ENCODE measurements around the gene PIP5KL1.

Gene PIP5KL1

DNA sequence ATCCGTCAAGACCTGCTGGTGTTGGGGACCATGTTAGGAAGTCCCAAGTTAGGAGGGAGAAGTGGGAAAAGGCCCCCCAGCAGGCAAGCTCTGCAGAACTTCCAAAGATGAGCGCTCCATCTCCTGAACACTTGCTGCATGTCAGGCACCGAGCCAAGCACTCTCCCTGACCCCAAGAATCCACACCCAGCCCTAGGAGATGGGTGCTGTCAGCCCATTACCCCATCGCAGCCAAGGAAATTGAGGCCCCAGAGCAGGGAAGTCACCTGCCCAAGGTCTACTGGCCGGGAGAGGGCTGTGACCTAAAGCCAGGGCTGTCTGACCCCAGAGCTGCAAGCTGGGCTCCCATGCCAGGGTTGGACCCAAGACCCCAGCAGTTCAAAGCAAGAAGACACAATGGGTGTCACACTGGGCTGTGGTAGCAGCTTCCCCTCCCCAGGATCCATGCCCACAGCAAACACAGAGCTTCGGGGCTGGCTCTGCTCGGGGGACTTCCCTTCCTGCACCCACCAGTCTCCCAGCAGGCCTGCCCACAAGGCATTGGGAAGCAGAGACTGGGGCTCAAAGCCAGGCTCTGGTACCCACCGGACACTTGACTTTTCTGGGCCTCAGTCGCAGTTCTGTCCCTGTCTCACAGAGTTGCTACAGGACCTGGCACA, 36.7 kb upstream of the PIP5KL1 start:
- no peaks in the 10 kb centered on the region for H3K9me3 ChIP-seq (ENCODE audit: control insufficient read depth, low read length)
- no peak overlapping the region for H3K4me3 ChIP-seq (ENCODE audit: insufficient read depth, low read depth, low read length)
- 82 to 83% methylated on average over 9 of the region's 9 CpGs for WGBS, 2 experiments
- peaks cover 30% of the 10 kb centered on the region for H3K4me1 ChIP-seq (ENCODE audit: control insufficient read depth, insufficient read depth, low read length)
- no peaks in the 10 kb centered on the region for H3K36me3 ChIP-seq (ENCODE audit: control insufficient read depth, insufficient read depth, low read length)
- no peak overlapping the region for H3K27ac ChIP-seq (ENCODE audit: insufficient read depth, low read depth, low read length, poor library complexity, severe bottlenecking)
- no peaks in the 10 kb centered on the region for H3K27me3 ChIP-seq (ENCODE audit: control insufficient read depth, insufficient read depth, low read length, poor library complexity, severe bottlenecking)

- H3K27me3 ChIP-seq (ENCODE audit: control insufficient read depth, insufficient read depth, low read length, poor library complexity, severe bottlenecking) = no peaks in the 10 kb centered on the region
- H3K9me3 ChIP-seq (ENCODE audit: control insufficient read depth, low read length) = no peaks in the 10 kb centered on the region
- no peaks in the 10 kb centered on the region for H3K36me3 ChIP-seq (ENCODE audit: control insufficient read depth, insufficient read depth, low read length)
- H3K4me3 ChIP-seq (ENCODE audit: insufficient read depth, low read depth, low read length) = no peak overlapping the region
- H3K4me1 ChIP-seq (ENCODE audit: control insufficient read depth, insufficient read depth, low read length) = peaks cover 23% of the 10 kb centered on the region
- H3K27ac ChIP-seq (ENCODE audit: insufficient read depth, low read depth, low read length, poor library complexity, severe bottlenecking) = no peak overlapping the region
- 87 to 89% methylated on average over 8 of the region's 8 CpGs for WGBS, 2 experiments
Observed at GRCh38 chr9:127966416-127967150, 36.0 kb upstream of the PIP5KL1 start.

DNA sequence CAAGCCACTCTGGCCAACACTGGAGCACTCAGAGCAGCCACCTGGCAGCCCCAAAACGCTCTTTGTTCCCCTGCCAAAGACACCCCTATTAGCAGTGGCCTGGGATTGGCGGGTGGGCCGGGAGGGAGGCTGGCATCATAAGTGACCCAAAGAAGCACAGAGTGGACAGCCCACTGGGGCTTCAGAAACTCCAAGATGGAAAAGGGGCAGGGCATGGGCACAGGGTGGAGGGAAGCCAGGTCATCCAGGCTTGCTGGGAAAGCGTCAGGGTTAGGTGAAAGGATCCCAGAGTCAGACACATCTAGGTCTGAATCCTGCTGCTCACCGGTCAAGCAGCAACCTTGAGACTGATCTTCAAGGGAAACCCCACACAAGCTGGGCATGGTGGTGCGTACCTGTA, 35.4 kb upstream of the PIP5KL1 start:
- 92 to 95% methylated on average over 6 of the region's 6 CpGs for WGBS, 2 experiments
- H3K4me3 ChIP-seq (ENCODE audit: insufficient read depth, low read depth, low read length) = no peak overlapping the region
- peaks cover 19% of the 10 kb centered on the region for H3K4me1 ChIP-seq (ENCODE audit: control insufficient read depth, insufficient read depth, low read length)
- H3K9me3 ChIP-seq (ENCODE audit: control insufficient read depth, low read length) = no peaks in the 10 kb centered on the region
- no peaks in the 10 kb centered on the region for H3K36me3 ChIP-seq (ENCODE audit: control insufficient read depth, insufficient read depth, low read length)
- no peaks in the 10 kb centered on the region for H3K27me3 ChIP-seq (ENCODE audit: control insufficient read depth, insufficient read depth, low read length, poor library complexity, severe bottlenecking)
- H3K27ac ChIP-seq (ENCODE audit: insufficient read depth, low read depth, low read length, poor library complexity, severe bottlenecking) = no peak overlapping the region

DNA sequence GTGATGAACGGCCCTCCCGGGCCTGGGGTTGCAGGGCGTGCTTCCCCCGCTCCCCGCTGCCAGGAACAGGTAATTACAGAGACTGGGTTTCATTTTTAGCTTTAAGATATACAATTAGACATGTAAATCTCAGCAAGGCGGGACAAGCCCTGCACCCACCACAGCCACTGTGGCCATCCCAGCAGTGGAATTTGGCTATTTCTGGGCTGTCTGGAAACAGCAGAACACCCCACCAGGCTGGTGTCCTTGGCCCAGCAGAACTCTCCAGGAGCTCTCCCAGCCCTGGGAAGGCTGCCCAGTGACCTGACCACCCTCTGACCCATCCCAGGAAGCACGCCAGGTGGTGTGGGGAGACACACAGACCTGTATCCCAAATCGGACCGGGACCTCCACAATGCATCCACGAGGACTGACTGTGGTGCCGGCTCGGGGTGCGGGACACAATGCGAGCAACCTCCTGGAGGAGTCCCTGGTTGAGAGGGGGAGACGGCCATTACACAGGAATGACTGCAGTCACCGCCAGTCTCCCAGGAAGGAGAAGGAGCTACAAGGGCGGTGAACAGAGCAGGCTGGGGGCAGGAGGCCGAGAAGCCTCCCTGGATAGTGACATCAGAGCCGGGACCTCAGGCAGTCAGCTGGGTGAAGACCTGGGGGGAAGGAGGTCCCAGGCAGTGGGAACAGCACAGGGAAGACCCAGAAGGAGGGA, 32.9 kb upstream of the PIP5KL1 start:
- H3K36me3 ChIP-seq (ENCODE audit: control insufficient read depth, insufficient read depth, low read length) = no peaks in the 10 kb centered on the region
- WGBS, 2 experiments = 89 to 92% methylated on average over 19 of the region's 19 CpGs
- H3K4me3 ChIP-seq (ENCODE audit: insufficient read depth, low read depth, low read length) = no peak overlapping the region
- peaks cover 8% of the 10 kb centered on the region for H3K4me1 ChIP-seq (ENCODE audit: control insufficient read depth, insufficient read depth, low read length)
- no peaks in the 10 kb centered on the region for H3K27me3 ChIP-seq (ENCODE audit: control insufficient read depth, insufficient read depth, low read length, poor library complexity, severe bottlenecking)
- H3K27ac ChIP-seq (ENCODE audit: insufficient read depth, low read depth, low read length, poor library complexity, severe bottlenecking) = no peak overlapping the region
- no peaks in the 10 kb centered on the region for H3K9me3 ChIP-seq (ENCODE audit: control insufficient read depth, low read length)

DNA sequence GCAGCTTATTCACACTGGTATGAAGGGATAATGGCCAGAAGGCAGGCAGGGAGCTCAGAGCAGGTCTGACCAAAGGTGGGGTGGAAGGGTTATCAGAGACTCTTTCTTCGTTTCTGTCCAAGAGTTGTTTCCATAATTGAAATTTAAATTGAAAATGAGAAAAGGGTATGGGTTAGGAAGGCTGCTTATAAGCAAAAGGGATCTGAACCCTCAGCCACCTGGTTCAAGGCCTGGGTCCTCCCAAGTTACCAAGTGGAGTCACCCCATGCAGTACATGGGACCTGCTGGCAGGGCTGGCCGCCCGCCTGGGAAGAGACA, 32.4 kb upstream of the PIP5KL1 start:
- 86 to 90% methylated on average over 3 of the region's 3 CpGs for WGBS, 2 experiments
- H3K27me3 ChIP-seq (ENCODE audit: control insufficient read depth, insufficient read depth, low read length, poor library complexity, severe bottlenecking) = no peaks in the 10 kb centered on the region
- H3K4me1 ChIP-seq (ENCODE audit: control insufficient read depth, insufficient read depth, low read length) = peaks cover 8% of the 10 kb centered on the region
- H3K36me3 ChIP-seq (ENCODE audit: control insufficient read depth, insufficient read depth, low read length) = no peaks in the 10 kb centered on the region
- H3K4me3 ChIP-seq (ENCODE audit: insufficient read depth, low read depth, low read length) = no peak overlapping the region
- H3K27ac ChIP-seq (ENCODE audit: insufficient read depth, low read depth, low read length, poor library complexity, severe bottlenecking) = no peak overlapping the region
- no peaks in the 10 kb centered on the region for H3K9me3 ChIP-seq (ENCODE audit: control insufficient read depth, low read length)

DNA sequence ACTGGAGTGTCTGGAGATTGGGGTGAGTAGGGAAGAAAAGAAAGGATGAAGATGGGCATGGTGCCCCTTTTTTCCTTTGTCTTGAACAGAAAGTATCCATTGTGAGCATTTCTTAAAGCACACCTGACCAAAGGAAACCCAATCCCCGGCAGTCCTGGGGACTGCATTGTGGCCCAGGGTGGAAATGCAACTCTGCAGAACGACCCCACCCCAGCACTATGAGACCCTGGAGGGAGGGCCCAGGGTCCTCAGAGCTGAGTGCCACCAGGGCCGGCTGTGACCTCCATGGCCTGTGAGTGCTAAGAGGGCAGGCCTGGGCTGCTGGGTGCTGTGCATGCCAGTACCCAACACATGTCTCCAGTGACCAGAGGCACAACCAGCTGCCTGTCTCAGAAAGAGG, 31.7 kb upstream of the PIP5KL1 start:
- H3K27ac ChIP-seq (ENCODE audit: insufficient read depth, low read depth, low read length, poor library complexity, severe bottlenecking) = no peak overlapping the region
- H3K27me3 ChIP-seq (ENCODE audit: control insufficient read depth, insufficient read depth, low read length, poor library complexity, severe bottlenecking) = no peaks in the 10 kb centered on the region
- H3K9me3 ChIP-seq (ENCODE audit: control insufficient read depth, low read length) = no peaks in the 10 kb centered on the region
- H3K4me1 ChIP-seq (ENCODE audit: control insufficient read depth, insufficient read depth, low read length) = peaks cover 8% of the 10 kb centered on the region
- no peak overlapping the region for H3K4me3 ChIP-seq (ENCODE audit: insufficient read depth, low read depth, low read length)
- WGBS, 2 experiments = 47% methylated on average over 3 of the region's 3 CpGs
- no peaks in the 10 kb centered on the region for H3K36me3 ChIP-seq (ENCODE audit: control insufficient read depth, insufficient read depth, low read length)

DNA sequence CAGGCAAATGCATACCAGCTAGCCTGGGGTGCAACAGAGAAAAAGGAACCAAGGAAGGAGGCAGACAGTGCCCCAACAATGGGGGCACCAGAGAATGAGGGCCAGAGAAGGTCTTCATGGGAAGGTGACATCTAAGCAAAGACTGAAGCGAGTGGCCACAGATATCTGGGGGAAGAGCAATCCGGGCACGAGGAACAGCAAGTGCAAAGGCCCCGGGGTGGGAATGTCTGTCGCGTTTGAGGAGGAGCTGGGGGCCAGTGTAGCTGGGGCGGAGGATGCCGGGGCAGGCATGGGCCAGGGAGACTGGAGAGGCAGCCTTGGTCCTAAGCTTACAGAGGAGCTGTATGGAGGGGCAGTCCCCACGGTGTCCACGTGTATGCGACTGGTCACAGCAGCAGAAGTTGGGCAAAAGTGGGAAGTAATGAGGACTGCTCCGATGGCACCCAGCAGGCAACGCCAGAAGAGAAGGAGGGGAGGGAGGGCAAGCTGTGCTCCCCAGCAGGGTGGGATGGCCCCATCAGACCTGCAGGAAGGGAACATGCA, 31.1 kb upstream of the PIP5KL1 start:
- H3K9me3 ChIP-seq (ENCODE audit: control insufficient read depth, low read length) = no peaks in the 10 kb centered on the region
- H3K4me3 ChIP-seq (ENCODE audit: insufficient read depth, low read depth, low read length) = no peak overlapping the region
- no peak overlapping the region for H3K27ac ChIP-seq (ENCODE audit: insufficient read depth, low read depth, low read length, poor library complexity, severe bottlenecking)
- H3K27me3 ChIP-seq (ENCODE audit: control insufficient read depth, insufficient read depth, low read length, poor library complexity, severe bottlenecking) = no peaks in the 10 kb centered on the region
- H3K4me1 ChIP-seq (ENCODE audit: control insufficient read depth, insufficient read depth, low read length) = peaks cover 8% of the 10 kb centered on the region
- WGBS, 2 experiments = 94 to 95% methylated on average over 13 of the region's 13 CpGs
- H3K36me3 ChIP-seq (ENCODE audit: control insufficient read depth, insufficient read depth, low read length) = no peaks in the 10 kb centered on the region

DNA sequence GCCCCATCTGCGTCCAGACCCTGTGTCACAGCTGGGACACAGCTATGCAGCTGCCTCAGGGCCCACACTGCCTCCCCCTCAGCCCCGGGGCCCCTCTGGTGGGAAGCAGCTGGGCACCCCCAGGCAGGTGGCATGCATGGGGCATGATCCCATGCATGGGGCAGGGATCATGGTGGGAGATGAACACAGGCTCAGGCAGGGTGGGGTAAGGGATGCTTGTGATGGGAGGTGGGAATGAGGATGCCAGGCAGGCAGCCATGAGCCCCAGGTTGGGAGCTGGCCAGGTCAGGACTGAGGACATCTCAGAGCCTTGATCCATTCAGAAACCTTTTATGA, 30.5 kb upstream of the PIP5KL1 start:
- Histone ChIP-seq H3K27me3 (ENCODE audit: control insufficient read depth, insufficient read depth, low read length, poor library complexity, severe bottlenecking) (no peaks in the 10 kb centered on the region), H3K4me3 (ENCODE audit: insufficient read depth, low read depth, low read length) (no peak overlapping the region), H3K9me3 (ENCODE audit: control insufficient read depth, low read length) (no peaks in the 10 kb centered on the region), H3K36me3 (ENCODE audit: control insufficient read depth, insufficient read depth, low read length) (no peaks in the 10 kb centered on the region), H3K4me1 (ENCODE audit: control insufficient read depth, insufficient read depth, low read length) (peaks cover 8% of the 10 kb centered on the region), H3K27ac (ENCODE audit: insufficient read depth, low read depth, low read length, poor library complexity, severe bottlenecking) (no peak overlapping the region)
- 97% methylated on average over 2 of the region's 2 CpGs for WGBS, 2 experiments

GRCh38 chr9:127960410-127961154, 30.0 kb upstream of the PIP5KL1 start:
- peaks cover 6% of the 10 kb centered on the region for H3K4me1 ChIP-seq (ENCODE audit: control insufficient read depth, insufficient read depth, low read length)
- H3K27ac ChIP-seq (ENCODE audit: insufficient read depth, low read depth, low read length, poor library complexity, severe bottlenecking) = no peak overlapping the region

More at GRCh38 chr9:127960410-127961154, 30.0 kb upstream of the PIP5KL1 start:
- H3K27me3 ChIP-seq (ENCODE audit: control insufficient read depth, insufficient read depth, low read length, poor library complexity, severe bottlenecking) = no peaks in the 10 kb centered on the region
- no peaks in the 10 kb centered on the region for H3K9me3 ChIP-seq (ENCODE audit: control insufficient read depth, low read length)
- no peaks in the 10 kb centered on the region for H3K36me3 ChIP-seq (ENCODE audit: control insufficient read depth, insufficient read depth, low read length)
- WGBS, 2 experiments = 74 to 76% methylated on average over 11 of the region's 11 CpGs
- H3K4me3 ChIP-seq (ENCODE audit: insufficient read depth, low read depth, low read length) = no peak overlapping the region
